HepG2 (cell line): ENCODE results near the gene TSEN54. TPM values are rescaled to one million over a fixed set of nuclear protein-coding genes. Genes with fewer than 3 reads are reported as not detected.

Experiments used
- ATAC-seq: fragments of 200-7000 bp; cut with Tn5 transposase; 3 replicates; pipeline ENCODE4 v1.9.1; 2020; ENCODE audit warnings: mild to moderate bottlenecking, moderate library complexity
- BruUV-seq: library from RNA; stranded (reverse); fragments of 400-500 nt; replicated peaks from 2 replicates; lab custom pipeline; 2021; lab: Mats Ljungman, UMichigan
- CTCF ChIA-PET: fragments of 300-600 bp; formaldehyde crosslinking; extraction: SDS; loops from one replicate; lab custom pipeline; 2021; ENCODE audit warnings: low total read pairs, inconsistent platforms, low intra/inter-chr PET ratio; lab: Yijun Ruan, JAX
- POLR2A ChIA-PET: fragments of 350-600 bp; sonication (Branson Sonifier 250); formaldehyde crosslinking; loops from one replicate; lab custom pipeline; 2020; ENCODE audit warnings: antibody characterized with exemption, inconsistent platforms; lab: Yijun Ruan, JAX
- DNase-seq: peaks from one replicate; pipeline ENCODE4 v3.0.0-alpha.2; 2015; ENCODE audit warnings: low spot score
- FAIRE-seq: peaks from 3 replicates; lab custom pipeline; 2011; peaks lifted over from hg19 to GRCh38; lab: Jason Lieb, UNC
- H2AFZ ChIP-seq: one replicate; pipeline ENCODE4 v1.6.1; 2011; ENCODE audit warnings: low read length, inconsistent platforms
- H3K27ac ChIP-seq: fragments of 300-600 bp; 3 replicates; pipeline ENCODE4 v1.8.0; 2011; ENCODE audit warnings: mixed run types, mild to moderate bottlenecking, mixed read lengths, low read length, inconsistent platforms; ENCODE audit not compliant: insufficient read depth; ENCODE audit errors: extremely low read length
- H3K27me3 ChIP-seq, 2 experiments: fragments of 200-600 bp in 1 of 2; 2 replicates in 1 of 2; 3 replicates in 1 of 2; pipeline versions ENCODE4 v1.6.0 to v1.8.0; 2011; ENCODE audit warnings: low read length in 2 of 2, mild to moderate bottlenecking in 2 of 2, moderate library complexity in 2 of 2, inconsistent platforms in 1 of 2; ENCODE audit not compliant: insufficient read depth in 2 of 2, control insufficient read depth in 1 of 2
- H3K36me3 ChIP-seq, 2 experiments: fragments of 200-600 bp in 1 of 2; replicated peaks in 1 of 2; 2 replicates in 1 of 2; 3 replicates in 1 of 2; pipeline versions ENCODE4 v1.5.1 to v1.8.0; 2011; ENCODE audit warnings: low read length in 2 of 2, inconsistent platforms in 1 of 2; ENCODE audit not compliant: insufficient read depth in 2 of 2, control insufficient read depth in 1 of 2
- H3K4me1 ChIP-seq: 2 replicates; pipeline ENCODE4 v1.5.1; 2012; ENCODE audit warnings: low read length, inconsistent platforms; ENCODE audit not compliant: insufficient read depth
- H3K4me2 ChIP-seq: 2 replicates; pipeline ENCODE4 v1.6.0; 2011; ENCODE audit warnings: low read depth, low read length, inconsistent platforms
- H3K4me3 ChIP-seq, 3 experiments: fragments of 200-600 bp in 1 of 3; sonication (generic), shearing (Covaris generic) in 1 of 3; replicated peaks in 1 of 3; 2 replicates each; pipeline ENCODE4 v1.5.1; 2011 to 2016; ENCODE audit warnings: low read length in 3 of 3, inconsistent platforms in 2 of 3, low read depth in 2 of 3, mild to moderate bottlenecking in 2 of 3, control low read depth in 1 of 3, mixed read lengths in 1 of 3; ENCODE audit not compliant: insufficient read depth in 1 of 3
- H3K79me2 ChIP-seq: one replicate; pipeline ENCODE4 v1.6.1; 2011; ENCODE audit warnings: low read length, inconsistent platforms; ENCODE audit not compliant: insufficient read depth
- H3K9ac ChIP-seq: 2 replicates; pipeline ENCODE4 v1.6.0; 2011; ENCODE audit warnings: mild to moderate bottlenecking, low read depth, low read length, inconsistent platforms; ENCODE audit not compliant: insufficient read depth
- H3K9me3 ChIP-seq: 2 replicates; pipeline ENCODE4 v1.5.1; 2012; ENCODE audit warnings: mild to moderate bottlenecking, low read length
- H4K20me1 ChIP-seq: 2 replicates; pipeline ENCODE4 v1.6.0; 2011; ENCODE audit warnings: inconsistent platforms, mild to moderate bottlenecking, low read length, moderate library complexity; ENCODE audit not compliant: insufficient read depth
- MXD4 ChIP-seq: IDR thresholded peaks from 2 replicates; pipeline ENCODE4 v1.6.1; 2016; ENCODE audit warnings: mild to moderate bottlenecking, missing biosample characterization, missing genetic modification reagents
- MXI1 ChIP-seq: IDR thresholded peaks from 3 replicates; pipeline ENCODE4 v1.6.1; 2012; ENCODE audit warnings: low read depth, low read length, inconsistent platforms, borderline replicate concordance
- ZNF30 ChIP-seq: sonication (generic); formaldehyde crosslinking; IDR thresholded peaks from 2 replicates; pipeline ENCODE4 v1.5.0; 2020; ENCODE audit warnings: mild to moderate bottlenecking, missing genetic modification reagents
- ZNF337 ChIP-seq: sonication (generic); formaldehyde crosslinking; IDR thresholded peaks from 2 replicates; pipeline ENCODE4 v1.5.1; 2020; ENCODE audit warnings: missing genetic modification reagents, low read depth, mild to moderate bottlenecking, borderline replicate concordance
- ZNF501 ChIP-seq: sonication (generic); formaldehyde crosslinking; IDR thresholded peaks from 2 replicates; pipeline ENCODE4 v1.5.1; 2020; ENCODE audit warnings: mild to moderate bottlenecking, moderate library complexity, missing genetic modification reagents
- ZNF589 ChIP-seq: sonication (generic); formaldehyde crosslinking; conservative IDR thresholded peaks from 2 replicates; pipeline ENCODE4 v1.8.0; 2022; ENCODE audit warnings: mild to moderate bottlenecking, moderate library complexity, missing genetic modification reagents
- ZNF775 ChIP-seq: sonication (generic); formaldehyde crosslinking; IDR thresholded peaks from 2 replicates; pipeline ENCODE4 v1.4.0; 2020; ENCODE audit warnings: missing genetic modification reagents, mild to moderate bottlenecking, moderate library complexity, borderline replicate concordance
- ZNF777 ChIP-seq: sonication (generic); formaldehyde crosslinking; IDR thresholded peaks from 2 replicates; pipeline ENCODE4 v1.4.0; 2020; ENCODE audit warnings: missing genetic modification reagents
- WGBS: methylation state at CpG from one replicate; pipeline ENCODE4 v1.1.6; 2017; ENCODE audit warnings: low lambda C conversion rate; 5-methylcytosine and 5-hydroxymethylcytosine counted together
- in situ Hi-C: cut with HindIII; loops from 2 replicates; pipeline ENCODE4 v1.10.0; 2017; ENCODE audit warnings: low pct_unique_long_range_greater_than_20kb; ENCODE audit not compliant: extremely low pct_ligation_motif_present
- intact Hi-C: fragments of 100-400 bp; cut with micrococcal nuclease; formaldehyde crosslinking; loops from one replicate; pipeline ENCODE4 v1.10.0; 2022; ENCODE audit not compliant: unreplicated experiment
- polyA plus RNA-seq, 8 experiments: library from polyadenylated mRNA; depleted of rRNA in 3 of 8; stranded (reverse) in 7 of 8; unstranded in 1 of 8; fragments of >200 nt; fragmentation: Illumina TruSeq in 4 of 8; extraction: Trizol in 4 of 8; gene quantifications; 2 replicates each; pipeline versions ENCODE4 v1.2.1 to v1.2.3, GENCODE V29; 2011 to 2016; ENCODE audit warnings: low read depth in 4 of 8, missing spikeins in 1 of 8, mixed read lengths in 1 of 8; ENCODE audit not compliant: insufficient read depth in 1 of 8
- total RNA-seq, 5 experiments: library from RNA; depleted of rRNA; stranded (reverse); fragments of >200 nt; fragmentation: Illumina TruSeq; extraction: Trizol; gene quantifications; 2 replicates each; pipeline ENCODE4 v1.2.3, GENCODE V29; 2016; ENCODE audit warnings: low read depth in 1 of 5
- TF ChIP-seq, protein P1 (sequence below): sonication (generic); formaldehyde crosslinking; IDR thresholded peaks from 2 replicates; pipeline ENCODE4 v1.4.0; 2020; ENCODE audit warnings: mild to moderate bottlenecking, missing genetic modification reagents, borderline replicate concordance
- TF ChIP-seq, protein P2 (sequence below): sonication (generic); formaldehyde crosslinking; IDR thresholded peaks from 2 replicates; pipeline ENCODE4 v1.4.0; 2020; ENCODE audit warnings: missing genetic modification reagents, borderline replicate concordance
- TF ChIP-seq, protein P3 (sequence below): sonication (generic); formaldehyde crosslinking; IDR thresholded peaks from 2 replicates; pipeline ENCODE4 v1.4.0; 2020; ENCODE audit warnings: missing genetic modification reagents, borderline replicate concordance
- TF ChIP-seq, protein P4 (sequence below): sonication (generic); formaldehyde crosslinking; IDR thresholded peaks from 2 replicates; pipeline ENCODE4 v1.8.1; 2023; ENCODE audit warnings: mild to moderate bottlenecking, moderate library complexity, missing genetic modification reagents

TSEN54 gene
- total and polyA plus RNA-seq, 2 of the 13 experiments (the other 11 are each of a cell fraction or from before 2014, with no cell fraction given) = 62.9 to 63.3 TPM

DNA sequence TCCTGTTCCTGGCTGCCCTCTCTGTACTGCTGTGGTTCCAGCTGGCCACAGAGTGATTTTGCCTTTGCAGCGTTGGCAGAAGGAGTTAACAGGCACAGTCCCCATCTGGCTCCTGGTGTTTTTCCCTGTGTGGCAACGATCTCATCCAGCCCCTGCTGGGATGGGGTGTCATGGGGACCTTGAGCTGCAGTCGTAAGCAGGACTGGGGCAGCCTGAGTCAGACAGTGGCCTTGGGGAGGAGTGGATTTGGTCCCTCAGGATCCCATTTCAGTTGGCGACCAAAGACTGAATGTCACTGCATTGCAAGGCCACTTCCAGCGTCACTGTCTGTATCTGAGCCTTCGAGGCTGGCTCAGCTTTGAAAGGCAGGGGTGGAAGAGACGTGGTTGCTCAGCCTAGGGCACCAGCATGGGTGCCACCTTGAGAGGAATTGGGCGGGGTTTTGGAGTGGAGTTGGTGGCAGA lies 48.0 kb upstream of the TSEN54 start (continued):
- TF ChIP-seq, protein P1, sequence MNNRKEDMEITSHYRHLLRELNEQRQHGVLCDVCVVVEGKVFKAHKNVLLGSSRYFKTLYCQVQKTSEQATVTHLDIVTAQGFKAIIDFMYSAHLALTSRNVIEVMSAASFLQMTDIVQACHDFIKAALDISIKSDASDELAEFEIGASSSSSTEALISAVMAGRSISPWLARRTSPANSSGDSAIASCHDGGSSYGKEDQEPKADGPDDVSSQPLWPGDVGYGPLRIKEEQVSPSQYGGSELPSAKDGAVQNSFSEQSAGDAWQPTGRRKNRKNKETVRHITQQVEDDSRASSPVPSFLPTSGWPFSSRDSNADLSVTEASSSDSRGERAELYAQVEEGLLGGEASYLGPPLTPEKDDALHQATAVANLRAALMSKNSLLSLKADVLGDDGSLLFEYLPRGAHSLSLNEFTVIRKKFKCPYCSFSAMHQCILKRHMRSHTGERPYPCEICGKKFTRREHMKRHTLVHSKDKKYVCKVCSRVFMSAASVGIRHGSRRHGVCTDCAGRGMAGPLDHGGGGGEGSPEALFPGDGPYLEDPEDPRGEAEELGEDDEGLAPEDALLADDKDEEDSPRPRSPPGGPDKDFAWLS (CRISPR knock-in tag) = 0 out of 2 replicates have a peak, but pooled peaks have one; percentile 29
- peak; percentile 37; the same call in 1 of the 3 replicates for TF ChIP-seq MXI1
- no peak for TF ChIP-seq ZNF777
- no peak for TF ChIP-seq ZNF775
- TF ChIP-seq, protein P2, sequence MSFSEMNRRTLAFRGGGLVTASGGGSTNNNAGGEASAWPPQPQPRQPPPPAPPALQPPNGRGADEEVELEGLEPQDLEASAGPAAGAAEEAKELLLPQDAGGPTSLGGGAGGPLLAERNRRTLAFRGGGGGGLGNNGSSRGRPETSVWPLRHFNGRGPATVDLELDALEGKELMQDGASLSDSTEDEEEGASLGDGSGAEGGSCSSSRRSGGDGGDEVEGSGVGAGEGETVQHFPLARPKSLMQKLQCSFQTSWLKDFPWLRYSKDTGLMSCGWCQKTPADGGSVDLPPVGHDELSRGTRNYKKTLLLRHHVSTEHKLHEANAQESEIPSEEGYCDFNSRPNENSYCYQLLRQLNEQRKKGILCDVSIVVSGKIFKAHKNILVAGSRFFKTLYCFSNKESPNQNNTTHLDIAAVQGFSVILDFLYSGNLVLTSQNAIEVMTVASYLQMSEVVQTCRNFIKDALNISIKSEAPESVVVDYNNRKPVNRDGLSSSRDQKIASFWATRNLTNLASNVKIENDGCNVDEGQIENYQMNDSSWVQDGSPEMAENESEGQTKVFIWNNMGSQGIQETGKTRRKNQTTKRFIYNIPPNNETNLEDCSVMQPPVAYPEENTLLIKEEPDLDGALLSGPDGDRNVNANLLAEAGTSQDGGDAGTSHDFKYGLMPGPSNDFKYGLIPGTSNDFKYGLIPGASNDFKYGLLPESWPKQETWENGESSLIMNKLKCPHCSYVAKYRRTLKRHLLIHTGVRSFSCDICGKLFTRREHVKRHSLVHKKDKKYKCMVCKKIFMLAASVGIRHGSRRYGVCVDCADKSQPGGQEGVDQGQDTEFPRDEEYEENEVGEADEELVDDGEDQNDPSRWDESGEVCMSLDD = peak; percentile 47; the same call in 1 of the 2 replicates
- TF ChIP-seq, all 625 proteins: peak for 58

DNA sequence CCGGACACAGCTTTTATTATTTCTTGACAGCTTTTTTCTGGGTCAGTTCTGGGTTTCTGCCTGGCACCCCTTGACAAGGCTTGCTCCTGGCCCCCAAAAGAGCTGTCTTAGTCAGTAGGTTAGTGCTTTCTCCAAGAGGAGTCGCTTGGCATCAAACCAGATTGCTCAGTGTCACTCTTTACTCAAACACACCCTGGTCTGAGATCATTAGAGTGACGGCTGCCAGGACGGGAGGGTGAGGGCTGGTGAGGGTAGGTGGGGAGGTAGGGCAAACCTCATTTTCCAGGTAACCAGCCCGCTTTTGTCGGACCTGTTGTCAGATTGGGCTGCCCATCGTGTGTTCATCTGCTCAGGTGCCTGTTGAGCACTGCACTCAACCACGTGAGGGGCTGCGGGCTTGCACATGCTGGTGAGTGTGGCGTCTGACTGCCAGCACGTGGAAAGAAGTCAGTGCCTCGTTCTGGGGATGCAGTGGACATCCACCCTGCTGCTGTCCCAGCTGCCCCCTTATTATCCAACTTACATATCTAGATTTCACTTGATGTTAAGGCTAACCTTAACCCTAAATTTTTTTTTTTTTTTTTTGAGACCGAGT lies 47.5 kb upstream of the TSEN54 start:
- Histone ChIP-seq H3K4me1 (peaks cover 24% of the 10 kb centered on the region), H3K9ac (no peak overlapping the region), H3K9me3 (no peaks in the 10 kb centered on the region), H4K20me1 (0 out of 2 replicates have a peak, but pooled peaks cover 4% of the 10 kb centered on the region), H3K27ac (peak overlapping the region; percentile 37), H3K79me2 (peaks cover 18% of the 10 kb centered on the region), H3K27me3 (no peaks in the 10 kb centered on the region), H2AFZ (no peak overlapping the region), H3K4me3 (no peak overlapping the region), H3K4me2 (no peak overlapping the region), H3K36me3 (peaks cover 10 to 20% of the 10 kb centered on the region in 2 experiments)
- intact Hi-C loops (no loop called here), in situ Hi-C loops (no loop called here)
- BruUV-seq = no TSS peak
- CTCF ChIA-PET = no interaction called here
- POLR2A ChIA-PET = interaction anchor here (0.9 to 3.9 kb wide), 3 partner anchors 9 to 13 kb away, joined by 3 to 11 read pairs (median 9); partner anchors contain the start of gene TMEM94
- WGBS = 93% methylated on average over 13 of the region's 13 CpGs
- DNase-seq (no peak), ATAC-seq (no peak), FAIRE-seq (no peak)
- no peak for TF ChIP-seq ZNF337
- no peak for TF ChIP-seq MXD4 (CRISPR knock-in tag)
- no peak for TF ChIP-seq ZNF30 (CRISPR knock-in tag)
- no peak for TF ChIP-seq ZNF589 (CRISPR knock-in tag)
- TF ChIP-seq, protein P3, sequence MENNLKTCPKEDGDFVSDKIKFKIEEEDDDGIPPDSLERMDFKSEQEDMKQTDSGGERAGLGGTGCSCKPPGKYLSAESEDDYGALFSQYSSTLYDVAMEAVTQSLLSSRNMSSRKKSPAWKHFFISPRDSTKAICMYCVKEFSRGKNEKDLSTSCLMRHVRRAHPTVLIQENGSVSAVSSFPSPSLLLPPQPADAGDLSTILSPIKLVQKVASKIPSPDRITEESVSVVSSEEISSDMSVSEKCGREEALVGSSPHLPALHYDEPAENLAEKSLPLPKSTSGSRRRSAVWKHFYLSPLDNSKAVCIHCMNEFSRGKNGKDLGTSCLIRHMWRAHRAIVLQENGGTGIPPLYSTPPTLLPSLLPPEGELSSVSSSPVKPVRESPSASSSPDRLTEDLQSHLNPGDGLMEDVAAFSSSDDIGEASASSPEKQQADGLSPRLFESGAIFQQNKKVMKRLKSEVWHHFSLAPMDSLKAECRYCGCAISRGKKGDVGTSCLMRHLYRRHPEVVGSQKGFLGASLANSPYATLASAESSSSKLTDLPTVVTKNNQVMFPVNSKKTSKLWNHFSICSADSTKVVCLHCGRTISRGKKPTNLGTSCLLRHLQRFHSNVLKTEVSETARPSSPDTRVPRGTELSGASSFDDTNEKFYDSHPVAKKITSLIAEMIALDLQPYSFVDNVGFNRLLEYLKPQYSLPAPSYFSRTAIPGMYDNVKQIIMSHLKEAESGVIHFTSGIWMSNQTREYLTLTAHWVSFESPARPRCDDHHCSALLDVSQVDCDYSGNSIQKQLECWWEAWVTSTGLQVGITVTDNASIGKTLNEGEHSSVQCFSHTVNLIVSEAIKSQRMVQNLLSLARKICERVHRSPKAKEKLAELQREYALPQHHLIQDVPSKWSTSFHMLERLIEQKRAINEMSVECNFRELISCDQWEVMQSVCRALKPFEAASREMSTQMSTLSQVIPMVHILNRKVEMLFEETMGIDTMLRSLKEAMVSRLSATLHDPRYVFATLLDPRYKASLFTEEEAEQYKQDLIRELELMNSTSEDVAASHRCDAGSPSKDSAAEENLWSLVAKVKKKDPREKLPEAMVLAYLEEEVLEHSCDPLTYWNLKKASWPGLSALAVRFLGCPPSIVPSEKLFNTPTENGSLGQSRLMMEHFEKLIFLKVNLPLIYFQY (CRISPR knock-in tag) = no peak
- TF ChIP-seq ZNF501 (CRISPR knock-in tag) = no peak
- TF ChIP-seq, protein P4, sequence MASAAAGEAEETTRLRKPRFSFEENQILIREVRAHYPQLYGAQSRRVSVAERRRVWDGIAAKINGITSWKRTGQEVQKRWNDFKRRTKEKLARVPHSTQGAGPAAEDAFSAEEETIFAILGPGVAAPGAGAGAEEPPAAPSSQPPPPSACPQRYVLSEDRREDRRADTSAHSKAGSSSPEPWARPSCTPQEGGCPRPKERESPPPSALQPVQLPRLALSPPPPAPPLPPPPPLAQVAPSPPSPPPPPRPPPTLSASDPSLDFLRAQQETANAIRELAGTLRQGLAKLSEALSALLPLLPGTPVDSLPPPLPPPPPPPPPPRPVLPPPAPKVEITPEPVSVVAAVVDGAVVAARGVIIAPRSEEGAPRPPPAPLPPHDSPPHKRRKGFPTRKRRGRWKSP (CRISPR knock-in tag) = no peak
